ENCODE results near the gene KRT27. TPM values are rescaled to one million over a fixed set of nuclear protein-coding genes. Genes with fewer than 3 reads are reported as not detected.
"Not testable (repeated sequence)": the region's sequence is repeated elsewhere in the genome, so short reads cannot be mapped to it uniquely, and the experiment has no call there.

KRT27 gene
- total RNA-seq, 3 donors from 2014 or later = not detected

DNA sequence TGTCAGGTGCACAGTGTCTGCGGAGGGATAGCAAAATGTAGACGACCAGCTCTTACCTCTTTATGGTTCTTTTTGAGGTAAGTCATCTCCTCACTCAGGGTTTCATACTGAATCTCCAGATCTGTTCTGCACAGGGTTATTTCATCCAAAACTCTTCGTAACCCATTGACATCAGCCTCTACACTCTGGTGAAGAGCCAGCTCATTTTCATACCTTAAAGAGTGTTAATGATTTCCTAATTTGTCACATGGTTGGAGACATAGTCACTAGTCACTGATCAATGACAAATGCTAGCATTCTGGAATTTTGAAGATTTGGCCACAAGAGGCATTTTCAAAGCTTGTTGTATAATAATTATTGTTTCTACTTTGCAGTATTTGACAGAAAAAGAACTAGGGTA is 28.5 kb downstream of the KRT27 start:
- Mint-ChIP-seq H3K4me3 (no peak overlapping the region), H3K9me3 (peaks cover 12% of the 10 kb centered on the region), H3K4me1 (ENCODE audit: low read depth) (no peaks in the 10 kb centered on the region), H3K27me3 (ENCODE audit: low read depth) (peaks cover 42% of the 10 kb centered on the region), H3K36me3 (ENCODE audit: insufficient read depth) (peaks cover 2% of the 10 kb centered on the region)
- ATAC-seq (no peak), DNase-seq (no peak)

DNA sequence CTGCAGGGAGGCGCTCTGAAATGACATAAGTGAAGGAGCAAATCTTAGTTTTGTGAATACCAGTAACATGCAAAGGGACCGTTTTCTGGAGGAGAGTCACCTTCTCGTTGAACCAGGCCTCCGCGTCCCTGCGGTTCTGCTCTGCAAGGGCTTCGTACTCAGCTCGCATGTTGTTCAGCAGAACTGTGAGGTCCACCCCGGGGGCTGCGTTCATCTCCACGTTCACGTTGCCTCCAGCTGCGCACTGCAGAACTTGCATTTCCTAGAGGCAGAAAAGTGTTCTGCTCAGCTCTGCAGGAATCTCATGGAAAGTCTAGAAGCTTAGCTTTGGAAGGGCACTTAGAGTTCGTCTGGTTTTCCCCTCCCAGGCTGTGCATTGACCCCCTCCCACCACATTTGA is 31.3 kb downstream of the KRT27 start:
- no peaks in the 10 kb centered on the region for H3K4me1 Mint-ChIP-seq (ENCODE audit: low read depth)
- peaks cover 52% of the 10 kb centered on the region for H3K27me3 Mint-ChIP-seq (ENCODE audit: low read depth)
- peaks cover 4% of the 10 kb centered on the region for H3K9me3 Mint-ChIP-seq
- no peak for ATAC-seq
- H3K36me3 Mint-ChIP-seq (ENCODE audit: insufficient read depth) = no peaks in the 10 kb centered on the region
- H3K4me3 Mint-ChIP-seq = no peak overlapping the region
- DNase-seq = no peak

DNA sequence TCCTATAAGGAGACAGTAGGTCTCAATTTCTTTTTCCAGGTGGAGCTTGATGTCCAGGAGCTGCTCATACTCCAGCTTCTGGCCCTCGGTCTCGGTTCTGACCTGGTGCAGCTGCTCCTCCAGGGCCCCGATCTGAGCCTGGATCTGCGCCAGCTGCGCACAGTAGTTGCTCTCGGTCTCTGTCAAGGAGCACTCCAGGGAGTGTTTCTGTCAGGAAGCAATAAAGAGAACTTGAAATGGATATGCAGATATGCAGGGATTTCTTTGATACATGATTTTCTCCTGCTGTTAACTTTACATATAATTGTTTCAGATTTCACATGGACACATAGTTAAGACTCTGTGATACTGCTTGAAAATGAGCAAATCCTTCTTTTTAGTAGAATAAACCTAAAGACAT is 32.0 kb downstream of the KRT27 start:
- Mint-ChIP-seq H3K4me3 (no peak overlapping the region), H3K36me3 (ENCODE audit: insufficient read depth) (no peaks in the 10 kb centered on the region), H3K4me1 (ENCODE audit: low read depth) (no peaks in the 10 kb centered on the region), H3K27me3 (ENCODE audit: low read depth) (peaks cover 49% of the 10 kb centered on the region), H3K9me3 (peaks cover 4% of the 10 kb centered on the region)
- ATAC-seq = no peak
- DNase-seq = no peak

DNA sequence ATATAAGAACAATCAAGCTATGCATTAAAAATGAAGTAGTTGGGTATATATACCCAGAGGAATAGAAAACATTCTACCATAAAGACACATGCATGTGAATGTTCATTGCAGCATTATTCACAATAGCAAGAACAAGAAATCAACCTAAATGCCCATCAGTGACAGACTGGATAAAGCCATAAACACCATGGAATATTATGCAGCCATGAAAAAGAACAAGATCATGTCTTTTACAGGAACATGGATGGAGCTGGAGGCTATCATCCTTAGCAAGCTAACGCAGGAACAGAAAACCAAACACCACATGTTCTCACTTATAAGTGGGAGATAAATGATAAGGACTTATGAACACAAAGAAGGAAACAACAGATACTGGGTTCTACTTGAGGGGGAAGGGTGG is 33.7 kb downstream of the KRT27 start:
- H3K4me3 Mint-ChIP-seq; H3K9me3 Mint-ChIP-seq; DNase-seq; H3K4me1 Mint-ChIP-seq (ENCODE audit: low read depth); H3K36me3 Mint-ChIP-seq (ENCODE audit: insufficient read depth); ATAC-seq: not testable (repeated sequence)
- peaks cover 52% of the 10 kb centered on the region for H3K27me3 Mint-ChIP-seq (ENCODE audit: low read depth)

DNA sequence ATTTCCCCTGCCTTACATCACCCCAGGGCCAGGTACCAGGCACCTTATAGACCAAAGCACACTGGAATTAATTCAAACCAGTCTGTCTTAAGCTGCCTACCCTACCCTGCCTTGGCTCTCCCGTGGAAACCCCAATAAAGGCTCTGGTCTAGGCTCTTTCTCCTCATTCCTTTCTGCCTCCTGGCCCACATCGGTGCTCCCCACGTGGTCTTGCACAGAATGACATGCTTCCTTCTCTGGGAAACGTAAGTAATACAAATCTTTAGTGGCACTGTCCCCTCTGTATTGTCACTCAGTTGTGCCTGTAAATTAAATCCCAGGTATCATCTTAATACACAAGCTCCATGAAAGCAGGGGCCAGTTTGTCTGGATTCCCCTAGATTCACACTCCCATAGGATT is 43.8 kb downstream of the KRT27 start:
- H3K27me3 Mint-ChIP-seq (ENCODE audit: low read depth) = peaks cover 30% of the 10 kb centered on the region
- no peak overlapping the region for H3K4me3 Mint-ChIP-seq
- H3K9me3 Mint-ChIP-seq = peaks cover 4% of the 10 kb centered on the region
- ATAC-seq = no peak
- peaks cover 2% of the 10 kb centered on the region for H3K36me3 Mint-ChIP-seq (ENCODE audit: insufficient read depth)
- no peaks in the 10 kb centered on the region for H3K4me1 Mint-ChIP-seq (ENCODE audit: low read depth)
- no peak for DNase-seq

DNA sequence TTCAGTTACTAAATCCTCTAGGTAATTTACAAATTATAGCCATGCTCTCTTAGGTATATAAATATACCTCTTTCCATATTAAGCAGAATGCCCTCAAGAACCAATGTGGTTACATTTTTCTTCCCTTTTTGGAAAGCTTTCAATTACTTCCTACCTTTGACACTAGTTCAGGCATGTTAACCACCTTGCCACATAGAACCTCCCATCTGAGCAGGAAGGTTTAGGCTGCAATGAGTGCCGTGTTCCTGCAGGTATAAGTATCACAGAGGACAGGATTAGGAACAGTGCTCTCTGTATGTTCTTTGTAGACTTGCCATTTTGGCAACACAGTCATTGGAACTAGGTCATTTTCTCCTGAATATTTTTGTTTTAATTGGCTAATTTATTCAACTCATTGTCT is 47.3 kb downstream of the KRT27 start:
- no peaks in the 10 kb centered on the region for H3K9me3 Mint-ChIP-seq
- peaks cover 31% of the 10 kb centered on the region for H3K27me3 Mint-ChIP-seq (ENCODE audit: low read depth)
- no peaks in the 10 kb centered on the region for H3K4me1 Mint-ChIP-seq (ENCODE audit: low read depth)
- DNase-seq = no peak
- ATAC-seq = no peak
- H3K36me3 Mint-ChIP-seq (ENCODE audit: insufficient read depth) = no peaks in the 10 kb centered on the region
- H3K4me3 Mint-ChIP-seq = no peak overlapping the region

DNA sequence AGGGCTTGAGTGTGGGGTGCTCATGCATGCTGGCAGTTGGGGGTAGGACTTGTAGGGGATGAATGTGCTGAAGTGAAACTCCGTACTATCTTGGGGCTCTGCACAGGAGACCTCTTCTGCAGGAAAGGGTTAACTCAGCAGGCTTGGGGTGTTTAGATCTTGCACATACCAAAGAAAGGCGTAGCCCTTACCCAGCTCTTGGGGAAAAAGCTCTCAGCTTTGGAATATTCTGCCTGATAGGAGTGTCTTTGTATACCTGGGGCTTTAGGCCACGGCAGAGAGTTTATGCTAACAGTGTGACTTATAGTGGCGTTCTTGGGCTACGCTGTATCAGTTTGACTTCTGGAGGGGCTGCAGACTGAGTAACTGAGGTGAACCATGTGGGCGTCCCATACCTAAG is 48.3 kb downstream of the KRT27 start:
- Mint-ChIP-seq H3K4me1 (ENCODE audit: low read depth) (no peaks in the 10 kb centered on the region), H3K27me3 (ENCODE audit: low read depth) (peaks cover 32% of the 10 kb centered on the region), H3K4me3 (no peak overlapping the region), H3K36me3 (ENCODE audit: insufficient read depth) (no peaks in the 10 kb centered on the region), H3K9me3 (no peaks in the 10 kb centered on the region)
- DNase-seq (no peak), ATAC-seq (no peak)

DNA sequence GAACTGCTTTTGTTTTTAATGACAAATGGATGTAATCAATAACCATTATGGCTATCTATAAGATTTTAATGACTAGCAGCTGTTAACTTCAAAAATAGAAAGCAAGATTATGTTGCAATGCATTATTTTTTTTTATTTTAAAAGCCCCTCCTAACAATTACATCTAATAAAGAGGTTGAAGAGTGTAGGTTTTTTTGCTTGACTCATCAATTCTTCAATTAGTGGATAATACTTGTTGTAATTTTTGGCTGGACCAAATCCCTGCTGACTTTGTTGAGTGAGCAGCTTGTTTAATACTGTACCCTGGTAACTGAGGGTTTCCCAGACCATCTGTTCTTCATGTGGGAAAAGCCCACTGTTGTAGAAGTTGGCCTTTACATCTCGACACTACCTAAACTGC is 51.4 kb downstream of the KRT27 start:
- ATAC-seq (no peak), DNase-seq (no peak)
- Mint-ChIP-seq H3K9me3 (no peaks in the 10 kb centered on the region), H3K36me3 (ENCODE audit: insufficient read depth) (no peaks in the 10 kb centered on the region), H3K27me3 (ENCODE audit: low read depth) (peaks cover 31% of the 10 kb centered on the region), H3K4me3 (no peak overlapping the region), H3K4me1 (ENCODE audit: low read depth) (no peaks in the 10 kb centered on the region)

DNA sequence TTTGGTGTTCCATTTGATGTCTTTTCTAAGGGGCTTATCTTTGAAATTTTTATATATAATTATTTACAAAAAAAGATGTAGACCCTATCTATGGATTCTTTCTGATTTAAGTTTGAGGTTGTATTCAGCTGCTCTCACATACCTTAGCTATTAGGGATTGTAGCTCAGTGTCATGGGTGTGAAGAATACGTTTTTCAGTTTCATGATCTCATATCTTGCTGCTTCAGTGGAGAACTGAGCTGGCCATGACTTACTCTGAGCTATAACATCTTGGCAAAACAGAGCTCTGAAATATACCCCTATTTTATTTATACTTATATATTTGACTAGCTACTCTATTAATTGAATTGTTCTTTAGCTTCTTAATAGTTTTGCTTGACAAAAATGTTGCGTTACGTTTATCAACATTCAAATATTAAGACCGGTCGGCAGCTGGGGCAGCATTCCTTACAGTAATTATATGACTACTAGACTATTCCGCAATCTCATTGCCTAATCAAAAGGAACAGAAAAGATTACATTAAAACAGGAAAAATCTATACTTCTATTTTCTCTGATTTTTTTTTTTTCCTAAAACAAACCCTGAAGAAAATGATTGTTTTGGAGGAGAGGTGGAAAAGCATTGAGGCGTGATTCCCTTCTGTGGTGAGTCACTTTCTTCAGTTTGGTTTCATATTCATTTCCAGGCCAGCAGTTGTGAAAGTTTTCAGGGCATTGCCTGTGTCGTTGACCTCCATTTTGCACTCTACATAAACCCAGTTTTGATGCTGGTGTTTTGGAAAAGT is 54.7 kb downstream of the KRT27 start:
- Mint-ChIP-seq H3K27me3 (ENCODE audit: low read depth) (peaks cover 44% of the 10 kb centered on the region), H3K9me3 (no peaks in the 10 kb centered on the region), H3K4me3 (no peak overlapping the region), H3K36me3 (ENCODE audit: insufficient read depth) (no peaks in the 10 kb centered on the region), H3K4me1 (ENCODE audit: low read depth) (no peaks in the 10 kb centered on the region)
- ATAC-seq = peak in 1 of 2 donors; percentile 91
- no peak for DNase-seq

DNA sequence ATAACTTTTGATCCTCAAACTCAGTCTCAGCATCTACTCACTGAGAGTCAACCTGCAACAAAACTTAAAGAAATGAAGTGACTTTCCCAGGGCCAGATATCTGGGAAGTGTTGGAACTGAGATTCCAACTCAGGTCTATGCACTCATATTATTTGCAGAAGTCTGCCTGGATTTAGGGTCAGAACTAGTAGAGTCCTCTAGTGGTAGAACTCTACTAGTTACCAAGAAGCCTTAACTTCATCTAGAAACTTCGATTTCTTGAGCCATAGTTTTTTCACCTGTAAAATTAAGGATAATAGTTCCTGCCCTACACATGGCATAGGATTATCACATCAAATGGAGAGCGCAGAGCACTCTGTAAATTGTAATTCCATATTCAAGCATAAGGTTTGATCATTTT is 55.4 kb downstream of the KRT27 start:
- Mint-ChIP-seq H3K9me3 (no peaks in the 10 kb centered on the region), H3K27me3 (ENCODE audit: low read depth) (peaks cover 40% of the 10 kb centered on the region), H3K4me3 (no peak overlapping the region), H3K4me1 (ENCODE audit: low read depth) (no peaks in the 10 kb centered on the region), H3K36me3 (ENCODE audit: insufficient read depth) (no peaks in the 10 kb centered on the region)
- no peak for ATAC-seq
- no peak for DNase-seq

Other genes starting within 250 kb of the KRT27 start
- gene CCR7, start 217.1 kb downstream of the KRT27 start, total RNA-seq = 100 to 1,000 TPM in 2 of 3 donors, 10 to 100 TPM in 1; 77.3 to 109 (median 108) TPM
- 100 to 1,000 TPM; 105 to 117 (median 106) TPM for gene SMARCE1, start 134.7 kb downstream of the KRT27 start, total RNA-seq
- not detected for gene KRT222, start 117.4 kb downstream of the KRT27 start, total RNA-seq
- gene KRT24, start 78.8 kb downstream of the KRT27 start, total RNA-seq = not detected
- gene KRT25, start 27.2 kb downstream of the KRT27 start, total RNA-seq = not detected
- not detected for gene KRT26, start 10.3 kb downstream of the KRT27 start, total RNA-seq
- not detected for gene KRT28, start 17.4 kb upstream of the KRT27 start, total RNA-seq
- 10 to 100 TPM; 48.7 to 50.0 (median 49.7) TPM for gene KRT10, start 40.1 kb upstream of the KRT27 start, total RNA-seq
- not detected for gene KRT12, start 84.7 kb upstream of the KRT27 start, total RNA-seq
- under 1 TPM; 0.19 to 0.30 (median 0.21) TPM for gene KRT20, start 102.7 kb upstream of the KRT27 start, total RNA-seq
- not detected for gene KRT23, start 155.1 kb upstream of the KRT27 start, total RNA-seq
- gene KRT39, start 184.4 kb upstream of the KRT27 start, total RNA-seq = not detected
- not detected for gene KRT40, start 201.8 kb upstream of the KRT27 start, total RNA-seq
- not detected for gene KRTAP3-3, start 211.6 kb upstream of the KRT27 start, total RNA-seq
- not detected for gene KRTAP3-2, start 217.4 kb upstream of the KRT27 start, total RNA-seq
- gene KRTAP3-1, start 226.6 kb upstream of the KRT27 start, total RNA-seq = not detected
- not detected for gene KRTAP1-5, start 244.7 kb upstream of the KRT27 start, total RNA-seq
- gene KRTAP1-4, start 247.6 kb upstream of the KRT27 start, total RNA-seq = not detected